HG03097 (cell line): Measurements from ENCODE around the gene TMBIM4.
A peak's percentile ranks its signal among the peaks of the same experiment; 100 is the strongest.

Experiments used
- ATAC-seq: cut with Tn5 transposase; IDR thresholded peaks from one replicate; pipeline ENCODE4 v1.9.1; 2021; ENCODE audit not compliant: unreplicated experiment, low FRiP score

The TMBIM4 gene

DNA sequence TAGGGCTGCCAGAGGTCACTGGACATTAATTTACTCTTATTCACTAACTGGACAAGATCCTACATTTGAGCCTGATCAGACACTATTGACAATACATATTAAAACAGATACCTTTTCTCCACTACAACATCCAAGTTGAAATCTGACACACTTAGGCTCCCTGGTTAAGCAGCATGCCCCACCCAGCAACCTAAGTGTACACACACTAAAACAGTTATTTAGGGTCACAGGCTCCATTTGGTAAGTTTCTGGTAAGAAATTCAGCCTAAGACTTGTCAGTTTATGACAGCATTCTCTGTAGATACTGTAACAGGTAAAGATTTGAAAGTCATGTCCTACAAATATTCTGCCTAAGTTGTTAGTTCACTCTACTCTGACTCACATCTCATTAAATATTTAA lies 27.0 kb downstream of the TMBIM4 start:
- no peak for ATAC-seq

- no peak for ATAC-seq
Measured at GRCh38 chr12:66141299-66141698, 28.5 kb downstream of the TMBIM4 start.

DNA sequence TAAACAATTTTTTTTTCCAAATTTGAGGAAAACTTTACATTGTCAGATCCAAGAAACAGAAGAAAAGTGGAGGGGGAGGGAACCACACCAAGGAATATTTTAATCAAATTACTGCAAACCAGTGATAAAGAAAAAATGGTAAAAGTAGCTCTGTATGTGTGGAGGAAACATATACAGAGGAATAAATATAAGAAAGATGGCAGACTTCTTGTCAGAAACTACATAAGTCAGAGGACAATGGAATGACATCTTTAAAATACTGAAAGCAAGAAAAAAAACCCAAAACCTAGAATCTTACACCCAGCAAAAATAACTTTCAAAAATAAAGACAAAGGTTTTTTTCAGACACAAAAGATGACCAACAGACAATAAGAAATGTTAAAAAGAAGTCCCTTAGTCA lies 29.1 kb downstream of the TMBIM4 start:
- no peak for ATAC-seq

- ATAC-seq: no peak
Measured at GRCh38 chr12:66139328-66139727, 30.5 kb downstream of the TMBIM4 start.

DNA sequence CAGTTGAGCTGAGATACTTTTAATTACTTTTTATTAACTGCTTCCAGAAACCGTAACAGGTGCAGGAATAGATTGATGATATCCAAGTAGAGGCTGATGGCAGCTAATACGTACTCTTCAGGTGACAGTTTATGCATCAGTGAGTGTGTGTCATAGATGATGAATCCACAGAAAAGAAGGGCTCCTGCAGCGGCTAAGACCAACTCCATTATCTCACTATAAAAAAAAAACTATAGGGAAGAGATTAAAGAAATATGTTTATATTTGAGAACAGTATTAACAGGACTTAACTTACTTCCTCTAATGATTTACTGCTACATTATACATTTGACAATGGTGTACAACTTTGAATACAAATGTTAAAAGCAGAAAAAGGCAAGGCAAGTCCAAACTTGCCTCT lies 31.9 kb downstream of the TMBIM4 start:
- no peak for ATAC-seq

GRCh38 chr12:66132408-66132807 lies 37.4 kb downstream of the TMBIM4 start:
- ATAC-seq: no peak

- peak; percentile 5 for ATAC-seq
Measured at GRCh38 chr12:66131067-66131688, 38.6 kb downstream of the TMBIM4 start.

DNA sequence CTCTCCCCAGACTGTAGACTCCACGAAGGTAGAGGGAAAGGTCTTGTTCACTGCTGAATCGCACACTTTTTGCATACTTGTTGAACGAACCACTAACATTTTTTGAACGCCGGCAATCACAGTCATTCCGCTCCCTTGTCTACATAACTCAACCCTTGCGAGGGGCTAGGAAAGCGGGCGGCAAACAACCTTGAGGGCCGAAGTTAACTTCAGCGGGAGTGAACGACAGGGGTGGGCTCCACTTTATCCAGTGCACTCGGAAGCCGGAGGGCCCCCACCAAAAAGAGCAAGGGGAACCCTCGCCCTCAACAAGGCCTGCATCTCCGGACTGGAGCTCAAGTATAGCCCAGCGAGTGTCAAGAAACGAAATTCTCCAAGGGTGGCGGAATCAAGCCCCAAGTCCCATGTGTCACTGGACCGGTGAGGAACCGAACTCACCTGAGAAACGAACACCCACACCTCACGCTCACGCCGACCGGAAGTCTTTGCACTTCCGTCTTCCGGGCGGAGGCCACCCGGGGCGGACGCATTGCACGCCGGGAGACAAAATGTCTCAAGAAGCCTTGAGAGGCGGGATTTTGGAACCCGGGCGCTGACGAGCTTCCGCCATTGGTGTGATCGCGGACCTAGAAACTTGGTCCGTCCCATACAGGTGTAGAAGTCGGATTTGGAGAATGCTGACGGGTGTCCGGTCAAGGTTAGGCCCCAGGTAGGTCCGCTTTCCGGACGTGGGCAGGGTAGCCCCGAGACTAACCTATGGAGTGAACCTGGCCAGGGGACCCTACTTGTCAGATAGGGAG lies 39.3 kb downstream of the TMBIM4 start, which contains the start of gene LLPH:
Gene LLPH (minus strand): TSS at position 484 of the 800 bp plus-strand sequence. CDS start 1,644 bp downstream, outside the sequence.
- ATAC-seq: peak; percentile 95

DNA sequence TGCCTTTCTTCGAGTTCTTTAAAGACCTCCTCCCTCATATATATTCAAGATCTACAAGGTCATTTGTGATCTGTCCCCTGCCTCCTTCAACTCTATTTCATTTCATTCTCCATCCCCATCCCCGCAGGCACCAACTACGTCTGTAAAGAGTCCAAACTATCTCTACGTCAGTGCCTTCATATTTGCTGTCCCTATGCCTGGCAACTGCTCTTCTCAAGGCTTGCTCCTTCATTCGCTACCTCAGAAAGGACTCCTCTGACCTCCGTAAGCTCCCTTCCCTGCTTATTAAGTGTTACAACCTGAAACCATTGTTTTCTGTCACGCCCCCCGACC lies 39.9 kb downstream of the TMBIM4 start:
- ATAC-seq: no peak

DNA sequence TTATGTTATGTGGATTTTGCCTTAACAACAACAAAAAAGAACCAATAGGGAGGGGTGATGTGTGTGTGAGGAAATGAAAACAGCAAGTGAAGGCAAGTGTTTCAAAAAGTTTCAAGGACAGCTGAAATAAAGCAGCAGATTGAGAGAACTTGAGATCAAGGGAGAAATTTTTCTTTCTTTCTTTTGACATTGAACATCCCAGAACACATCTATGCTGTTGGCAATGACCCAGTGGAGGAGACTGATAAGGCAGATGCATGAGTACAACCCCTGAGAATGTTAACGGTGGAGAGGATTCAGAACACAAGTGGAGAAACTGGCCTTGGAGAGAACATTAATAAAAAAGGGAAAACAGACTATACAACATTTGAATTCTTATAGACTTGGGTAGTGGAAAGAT lies 42.1 kb downstream of the TMBIM4 start:
- no peak for ATAC-seq

- ATAC-seq: no peak
Measured at GRCh38 chr12:66120477-66120876, 49.3 kb downstream of the TMBIM4 start.

- ATAC-seq: peak; percentile 59
Measured at GRCh38 chr12:66119870-66120241, 49.9 kb downstream of the TMBIM4 start.

DNA sequence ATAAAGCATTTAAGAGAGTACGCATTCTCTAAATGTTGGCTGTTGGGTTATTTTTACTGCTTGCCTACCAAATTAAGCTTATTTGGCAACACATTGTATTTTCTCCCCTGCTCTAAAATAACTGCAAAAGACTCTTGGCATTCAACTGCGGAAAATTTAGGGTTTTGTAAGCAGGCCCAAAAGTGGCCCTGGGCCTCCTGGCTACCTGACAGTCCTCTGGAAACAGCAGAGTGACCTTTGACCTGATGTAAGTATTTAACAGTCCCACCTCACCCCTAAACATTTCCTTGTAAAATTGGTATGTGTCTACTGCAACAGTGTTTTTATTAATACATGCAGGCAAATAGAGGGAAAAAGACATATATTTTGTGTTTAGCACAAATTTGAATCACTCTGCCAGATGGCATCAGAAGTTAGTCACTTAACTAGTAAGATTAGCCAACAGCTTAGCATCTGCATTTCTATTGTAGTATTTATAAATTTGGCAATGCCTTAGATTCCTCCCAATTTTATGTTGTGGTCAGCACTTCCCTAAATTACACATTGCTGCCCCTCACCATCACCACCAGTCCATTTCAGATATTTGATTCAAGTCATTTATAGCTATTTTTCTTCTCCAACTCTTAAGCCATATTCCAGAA lies 50.4 kb downstream of the TMBIM4 start:
- no peak for ATAC-seq

- no peak for ATAC-seq
Measured at GRCh38 chr12:66118240-66118891, 51.4 kb downstream of the TMBIM4 start.

GRCh38 chr12:66117242-66117641 lies 52.6 kb downstream of the TMBIM4 start:
- ATAC-seq: no peak

- no peak for ATAC-seq
Measured at GRCh38 chr12:66115071-66115600, 54.7 kb downstream of the TMBIM4 start.

DNA sequence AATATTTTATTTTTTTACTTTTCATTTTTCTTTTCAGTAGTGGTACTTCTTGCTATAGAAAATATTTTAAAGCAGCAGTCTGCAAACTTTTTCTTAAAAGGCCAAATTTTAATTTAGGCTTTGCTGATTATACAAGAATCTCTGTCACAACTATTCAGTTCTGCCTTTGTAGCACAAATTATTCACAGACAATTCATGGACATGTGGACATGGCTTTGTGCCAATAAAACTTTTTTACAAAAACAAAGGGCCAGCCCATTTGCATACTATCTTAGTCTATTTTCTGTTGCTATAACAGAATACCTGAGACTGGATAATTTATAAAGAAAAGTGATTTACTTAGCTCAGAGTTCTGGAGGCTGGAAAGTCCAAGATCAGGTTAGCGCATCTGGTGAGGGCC lies 56.3 kb downstream of the TMBIM4 start:
- ATAC-seq: no peak

GRCh38 chr12:66111605-66112004 lies 58.2 kb downstream of the TMBIM4 start:
- ATAC-seq: no peak

GRCh38 chr12:66109056-66109455 lies 60.7 kb downstream of the TMBIM4 start:
- ATAC-seq: no peak

DNA sequence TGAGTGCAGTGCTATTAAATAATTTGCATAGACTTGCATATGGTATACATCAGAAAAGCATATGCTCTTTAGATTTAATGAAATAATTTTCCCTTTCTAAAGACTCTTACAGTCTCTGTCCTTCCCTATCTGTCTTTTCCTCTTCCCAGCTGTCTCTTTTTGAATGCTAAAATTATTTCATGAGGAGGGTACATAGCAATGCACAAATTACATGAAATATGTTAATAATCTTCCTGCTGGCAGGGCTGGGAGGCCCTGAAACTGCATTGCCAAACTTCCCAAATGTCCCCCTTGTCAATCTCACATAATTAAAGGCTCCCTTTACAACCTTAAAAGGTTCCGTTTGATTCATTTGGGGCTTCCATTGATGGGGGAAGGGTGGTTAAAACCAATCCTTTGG lies 61.4 kb downstream of the TMBIM4 start:
- ATAC-seq: no peak

GRCh38 chr12:66107451-66107915 lies 62.3 kb downstream of the TMBIM4 start:
- ATAC-seq: peak; percentile 89
